K562 treated with DMSO at 1 percent for 24 hours (cell line): Measurements from ENCODE around the gene DNPEP. TPM values are rescaled to one million over a fixed set of nuclear protein-coding genes. Genes with fewer than 3 reads are reported as not detected.

ENCODE experiments used
- total RNA-seq: library from RNA; unstranded; fragments of 300-600 nt; gene quantifications from 2 replicates; pipeline ENCODE4 v1.2.3, GENCODE V29; 2022; ENCODE audit warnings: low read depth; ENCODE audit not compliant: insufficient read depth

The DNPEP gene
- total RNA-seq, result 73.1 and 77.1 TPM in 2 replicates

DNA sequence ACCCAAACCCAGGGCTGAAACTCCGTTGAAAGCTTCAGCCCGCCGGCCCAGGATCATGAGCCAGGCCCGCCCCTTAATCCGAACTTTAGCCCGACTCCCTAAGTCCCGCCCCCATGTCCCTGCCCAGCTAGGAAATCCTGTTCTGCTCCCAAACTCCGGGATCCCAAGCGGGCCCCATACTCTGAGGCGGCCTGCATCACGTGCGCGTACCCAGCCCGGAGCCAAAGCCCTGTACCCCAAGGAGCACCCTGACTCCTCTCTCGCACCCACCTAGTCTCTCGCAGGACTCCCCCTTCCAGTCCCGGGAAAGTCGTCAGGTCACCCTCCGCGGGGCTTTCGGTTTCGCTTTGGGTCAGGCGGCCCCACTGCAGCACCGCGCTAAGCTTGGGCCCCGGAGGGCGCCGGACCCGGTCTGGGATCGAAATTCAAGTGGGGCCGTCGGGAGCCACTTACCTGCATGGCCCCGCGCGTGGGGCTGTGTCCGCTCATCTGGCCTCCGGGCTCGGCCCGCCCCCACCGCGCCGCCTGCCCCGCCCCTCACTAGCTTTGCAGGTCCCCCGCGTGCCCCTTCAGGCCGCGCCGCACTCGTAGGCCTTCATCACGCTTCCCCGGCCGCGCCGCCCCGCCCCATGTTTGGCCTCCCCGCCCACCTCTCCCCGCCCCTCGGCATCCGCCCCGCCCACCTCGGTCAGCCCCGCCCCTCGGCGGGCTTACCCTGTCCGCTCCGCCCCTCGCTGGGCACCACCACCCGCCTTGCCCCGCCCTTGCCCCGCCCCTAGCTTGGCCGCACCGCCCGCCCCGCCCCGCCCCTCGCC is at the start of gene DNPEP:
TSS of gene DNPEP (minus strand) at position 607 of the 815 bp plus-strand sequence. CDS start at position 489, 118 bp downstream.

DNA sequence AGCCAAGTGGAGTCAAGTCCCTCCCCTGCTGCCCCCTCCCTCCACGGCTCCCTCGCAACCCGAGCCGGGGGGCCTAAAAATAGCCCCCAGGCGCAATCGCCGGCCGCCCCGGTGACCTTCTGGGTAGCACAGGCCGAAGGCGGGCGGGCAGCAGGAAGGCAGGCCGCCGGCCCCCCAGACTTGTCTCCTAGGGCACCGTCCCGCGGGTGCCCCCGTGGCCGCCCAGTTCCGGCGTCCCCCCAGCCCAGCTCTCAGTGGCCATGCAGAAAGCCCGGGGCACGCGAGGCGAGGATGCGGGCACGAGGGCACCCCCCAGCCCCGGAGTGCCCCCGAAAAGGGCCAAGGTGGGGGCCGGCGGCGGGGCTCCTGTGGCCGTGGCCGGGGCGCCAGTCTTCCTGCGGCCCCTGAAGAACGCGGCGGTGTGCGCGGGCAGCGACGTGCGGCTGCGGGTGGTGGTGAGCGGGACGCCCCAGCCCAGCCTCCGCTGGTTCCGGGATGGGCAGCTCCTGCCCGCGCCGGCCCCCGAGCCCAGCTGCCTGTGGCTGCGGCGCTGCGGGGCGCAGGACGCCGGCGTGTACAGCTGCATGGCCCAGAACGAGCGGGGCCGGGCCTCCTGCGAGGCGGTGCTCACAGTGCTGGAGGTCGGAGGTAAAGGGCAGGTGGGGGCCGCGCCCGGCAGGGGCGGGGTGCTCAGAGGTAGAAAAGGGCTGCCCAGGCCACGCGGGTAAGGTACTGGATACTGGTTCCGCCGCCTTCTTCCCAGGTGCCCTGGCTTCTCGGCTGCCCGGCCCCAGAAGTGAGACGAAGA is 47.2 kb upstream of the DNPEP start, which contains the start of gene SPEG:
TSS of gene SPEG (plus strand) at position 126 of the 808 bp plus-strand sequence. CDS start at position 261, 135 bp downstream.

DNA sequence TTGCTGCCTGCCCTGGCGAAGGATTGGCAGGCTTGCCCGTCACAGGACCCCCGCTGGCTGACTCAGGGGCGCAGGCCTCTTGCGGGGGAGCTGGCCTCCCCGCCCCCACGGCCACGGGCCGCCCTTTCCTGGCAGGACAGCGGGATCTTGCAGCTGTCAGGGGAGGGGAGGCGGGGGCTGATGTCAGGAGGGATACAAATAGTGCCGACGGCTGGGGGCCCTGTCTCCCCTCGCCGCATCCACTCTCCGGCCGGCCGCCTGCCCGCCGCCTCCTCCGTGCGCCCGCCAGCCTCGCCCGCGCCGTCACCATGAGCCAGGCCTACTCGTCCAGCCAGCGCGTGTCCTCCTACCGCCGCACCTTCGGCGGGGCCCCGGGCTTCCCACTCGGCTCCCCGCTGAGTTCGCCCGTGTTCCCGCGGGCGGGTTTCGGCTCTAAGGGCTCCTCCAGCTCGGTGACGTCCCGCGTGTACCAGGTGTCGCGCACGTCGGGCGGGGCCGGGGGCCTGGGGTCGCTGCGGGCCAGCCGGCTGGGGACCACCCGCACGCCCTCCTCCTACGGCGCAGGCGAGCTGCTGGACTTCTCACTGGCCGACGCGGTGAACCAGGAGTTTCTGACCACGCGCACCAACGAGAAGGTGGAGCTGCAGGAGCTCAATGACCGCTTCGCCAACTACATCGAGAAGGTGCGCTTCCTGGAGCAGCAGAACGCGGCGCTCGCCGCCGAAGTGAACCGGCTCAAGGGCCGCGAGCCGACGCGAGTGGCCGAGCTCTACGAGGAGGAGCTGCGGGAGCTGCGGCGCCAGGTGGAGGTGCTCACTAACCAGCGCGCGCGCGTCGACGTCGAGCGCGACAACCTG is 30.7 kb upstream of the DNPEP start, which contains the start of gene DES:
TSS of gene DES (plus strand) at position 223 of the 857 bp plus-strand sequence. CDS start at position 309, 86 bp downstream.

DNA sequence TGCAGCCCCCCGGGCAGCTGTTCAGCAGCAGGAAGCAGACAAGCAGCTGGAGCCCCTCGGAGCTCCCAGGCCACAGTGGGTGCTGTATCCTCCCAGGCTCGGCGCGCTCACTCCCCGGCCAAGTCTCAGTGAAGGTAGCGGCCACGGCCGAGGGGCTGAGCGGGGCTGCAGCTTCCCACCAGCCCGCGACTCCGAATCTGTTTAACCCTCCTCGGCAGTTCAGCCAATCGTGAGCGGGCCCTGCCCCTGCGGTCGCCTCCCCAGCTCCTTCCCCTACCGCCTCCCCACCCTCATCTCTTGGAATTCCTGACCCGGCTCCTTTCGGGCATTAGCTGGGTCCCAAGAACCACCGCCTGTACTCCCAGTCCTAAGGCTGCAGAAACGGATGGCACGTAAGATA is 55.2 kb downstream of the DNPEP start, which contains the start of gene RESP18:
TSS of gene RESP18 (minus strand) at position 203 of the 400 bp plus-strand sequence.

Other genes starting within 250 kb of the DNPEP start
- 12.2 and 12.3 TPM in 2 replicates for gene NHEJ1, start 227.1 kb downstream of the DNPEP start, total RNA-seq
- gene SLC23A3, start 217.9 kb downstream of the DNPEP start, total RNA-seq, result 0.38 and 0.43 TPM in 2 replicates
- gene CNPPD1, start 211.0 kb downstream of the DNPEP start, total RNA-seq, result 65.7 and 71.2 TPM in 2 replicates
- gene RETREG2, start 209.6 kb downstream of the DNPEP start, total RNA-seq, result 34.7 and 36.3 TPM in 2 replicates
- gene ZFAND2B, start 181.1 kb downstream of the DNPEP start, total RNA-seq, result 39.5 and 43.7 TPM in 2 replicates
- gene ABCB6, start 169.0 kb downstream of the DNPEP start, total RNA-seq, result 21.7 and 26.6 TPM in 2 replicates
- 39.6 and 40.5 TPM in 2 replicates for gene ATG9A, start 158.3 kb downstream of the DNPEP start, total RNA-seq
- 27.6 and 28.6 TPM in 2 replicates for gene ANKZF1, start 158.1 kb downstream of the DNPEP start, total RNA-seq
- 5.0 and 5.2 TPM in 2 replicates for gene GLB1L, start 142.5 kb downstream of the DNPEP start, total RNA-seq
- gene STK16, start 142.4 kb downstream of the DNPEP start, total RNA-seq, result 19.6 and 19.8 TPM in 2 replicates
- not detected in 2 replicates for gene TUBA4B, start 134.7 kb downstream of the DNPEP start, total RNA-seq
- 88.8 and 98.5 TPM in 2 replicates for gene TUBA4A, start 134.0 kb downstream of the DNPEP start, total RNA-seq
- 34.4 and 41.9 TPM in 2 replicates for gene DNAJB2, start 108.5 kb downstream of the DNPEP start, total RNA-seq
- gene PTPRN, start 78.5 kb downstream of the DNPEP start, total RNA-seq, result 0.42 TPM in 1 of 2 replicates, not detected in the other
- not detected in 2 replicates for gene RESP18, start 55.2 kb downstream of the DNPEP start, total RNA-seq
- gene DES, start 30.5 kb upstream of the DNPEP start, total RNA-seq, result 21.0 TPM in 2 replicates
- gene SPEG, start 46.9 kb upstream of the DNPEP start, total RNA-seq, result 13.5 and 19.0 TPM in 2 replicates
- 162 and 187 TPM in 2 replicates for gene GMPPA, start 111.0 kb upstream of the DNPEP start, total RNA-seq
- 6.1 and 6.5 TPM in 2 replicates for gene ASIC4, start 126.6 kb upstream of the DNPEP start, total RNA-seq
- gene CHPF, start 155.9 kb upstream of the DNPEP start, total RNA-seq, result 118 and 119 TPM in 2 replicates
- gene TMEM198, start 156.1 kb upstream of the DNPEP start, total RNA-seq, result 2.2 and 2.3 TPM in 2 replicates
- gene OBSL1, start 183.6 kb upstream of the DNPEP start, total RNA-seq, result 52.6 and 62.8 TPM in 2 replicates
- gene INHA, start 184.4 kb upstream of the DNPEP start, total RNA-seq, result 5.0 and 5.3 TPM in 2 replicates
- gene STK11IP, start 209.9 kb upstream of the DNPEP start, total RNA-seq, result 6.7 and 7.6 TPM in 2 replicates
- 0.20 and 0.32 TPM in 2 replicates for gene SLC4A3, start 239.7 kb upstream of the DNPEP start, total RNA-seq